Left lung (tissue), 10 donors: ENCODE results near the gene CHMP1A. TPM values are rescaled to one million over a fixed set of nuclear protein-coding genes. Genes with fewer than 3 reads are reported as not detected.

Experiments used
- ATAC-seq: fragments of 200-7000 bp; cut with Tn5 transposase; one replicate; pipeline ENCODE4 v1.9.1; 2020; ENCODE audit warnings: moderate library complexity
- DNase-seq, 4 donors: peaks; one replicate each; pipeline ENCODE4 v3.0.0-alpha.2; 2013 to 2020
- H3K27ac ChIP-seq, 2 donors: fragments of 200-600 bp; sonication (generic) in 1 of 2; one replicate each; pipeline versions ENCODE4 v1.5.0 to v1.8.0; 2020 to 2021
- H3K27me3 ChIP-seq, 2 donors: fragments of 200-600 bp; sonication (generic) in 1 of 2; one replicate each; pipeline versions ENCODE4 v1.5.0 to v1.8.0; 2020 to 2021
- H3K36me3 ChIP-seq, 2 donors: fragments of 200-600 bp; sonication (generic) in 1 of 2; one replicate each; pipeline versions ENCODE4 v1.5.0 to v1.8.0; 2020 to 2021
- H3K4me1 ChIP-seq, 2 donors: fragments of 200-600 bp; one replicate each; pipeline ENCODE4 v1.8.0; 2021
- H3K4me3 ChIP-seq, 2 donors: fragments of 200-600 bp; sonication (generic) in 1 of 2; one replicate each; pipeline versions ENCODE4 v1.5.0 to v1.8.0; 2020 to 2021; ENCODE audit warnings: mild to moderate bottlenecking in 1 of 2
- H3K9me3 ChIP-seq, 2 donors: fragments of 200-600 bp; sonication (generic) in 1 of 2; one replicate each; pipeline versions ENCODE4 v1.5.0 to v1.8.0; 2020 to 2021
- CTCF ChIP-seq, 2 donors: fragments of 200-600 bp; sonication (generic) in 1 of 2; IDR thresholded peaks; one replicate each; pipeline versions ENCODE4 v1.5.0 to v1.8.0; 2021; ENCODE audit warnings: antibody characterized with exemption in 2 of 2
- intact Hi-C, 2 donors: fragments of 100-400 bp; cut with DNase I; formaldehyde crosslinking; loops; one replicate each; pipeline versions ENCODE4 v1.11.2 to v1.14.2; 2022
- polyA plus RNA-seq, 6 donors: library from polyadenylated mRNA; unstranded; fragments of 120-200 nt; gene quantifications; one replicate each; pipeline ENCODE4 v1.2.1, GENCODE V29; 2013; ENCODE audit not compliant: insufficient read length in 6 of 6
- total RNA-seq, 2 donors: library from RNA; stranded (reverse); fragmentation: NEBNext Ultra II Directional; extraction: Animal tissue kit (Norgen Biotek cat#: 25700); gene quantifications; one replicate each; pipeline ENCODE4 v1.2.1, GENCODE V29; 2021
- donor health status: DM: no; HTN: yes; CAD: no.
- donor health status: DM: no; HTN: no; CAD: no.

CHMP1A gene
- total and polyA plus RNA-seq, 8 donors: 60.8 to 91.5 (median 72.5) TPM

- no peaks in the 10 kb centered on the region for H3K4me1 ChIP-seq
- no peaks in the 10 kb centered on the region for H3K9me3 ChIP-seq
- peaks cover 0 to 22% of the 10 kb centered on the region in 2 donors for H3K27me3 ChIP-seq
- intact Hi-C loops: no loop called here
- H3K36me3 ChIP-seq: no peaks in the 10 kb centered on the region
- ATAC-seq: no peak
- H3K4me3 ChIP-seq: no peak overlapping the region
- DNase-seq: no peak
- no peak for TF ChIP-seq CTCF (IDR thresholded peaks at IDR 0.05)
- no peak overlapping the region for H3K27ac ChIP-seq
These were observed 24.4 kb downstream of the CHMP1A start for GRCh38 chr16:89633064-89633631.

DNA sequence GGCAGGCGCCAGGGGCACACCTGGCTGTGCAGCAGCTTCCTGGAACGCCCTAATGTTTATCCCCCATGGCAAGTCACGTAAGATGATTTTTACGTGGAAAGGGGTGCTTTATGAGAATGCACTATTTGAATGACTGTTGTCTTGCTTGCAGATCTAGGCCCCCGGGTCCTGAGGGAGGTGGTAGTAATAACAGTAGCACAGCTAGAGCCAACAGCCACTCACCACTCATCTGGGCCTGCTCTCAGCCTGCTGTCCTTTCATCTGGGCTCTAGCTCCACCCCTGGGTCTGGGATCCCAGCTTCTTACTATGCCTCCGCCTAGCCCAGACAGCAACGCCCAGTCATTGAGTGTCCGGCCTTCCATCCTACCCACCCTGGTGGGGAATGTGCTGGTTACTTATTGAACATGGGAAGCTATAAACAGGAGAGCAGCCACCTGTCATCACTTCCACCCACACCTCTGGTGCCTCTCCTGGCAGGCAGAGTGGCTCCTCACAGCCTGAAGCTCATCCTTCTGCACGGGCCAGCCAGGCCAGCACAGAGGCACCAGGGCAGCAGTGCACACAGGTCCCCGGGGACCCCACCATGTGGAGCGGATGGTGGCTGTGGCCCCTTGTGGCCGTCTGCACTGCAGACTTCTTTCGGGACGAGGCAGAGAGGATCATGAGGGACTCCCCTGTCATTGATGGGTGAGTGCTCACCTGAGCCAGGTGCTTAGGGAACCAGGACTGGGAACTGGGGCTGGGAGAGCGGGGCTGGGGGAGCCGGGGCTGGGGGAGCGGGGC is 27.5 kb downstream of the CHMP1A start:
- Histone ChIP-seq H3K4me3 (no peak overlapping the region), H3K36me3 (no peaks in the 10 kb centered on the region), H3K27ac (no peak overlapping the region), H3K4me1 (no peaks in the 10 kb centered on the region), H3K27me3 (peaks cover 0 to 22% of the 10 kb centered on the region in 2 donors), H3K9me3 (no peaks in the 10 kb centered on the region)
- no peak for DNase-seq
- ATAC-seq: no peak
- intact Hi-C loops: no loop called here
- TF ChIP-seq CTCF (IDR thresholded peaks at IDR 0.05): no peak

DNA sequence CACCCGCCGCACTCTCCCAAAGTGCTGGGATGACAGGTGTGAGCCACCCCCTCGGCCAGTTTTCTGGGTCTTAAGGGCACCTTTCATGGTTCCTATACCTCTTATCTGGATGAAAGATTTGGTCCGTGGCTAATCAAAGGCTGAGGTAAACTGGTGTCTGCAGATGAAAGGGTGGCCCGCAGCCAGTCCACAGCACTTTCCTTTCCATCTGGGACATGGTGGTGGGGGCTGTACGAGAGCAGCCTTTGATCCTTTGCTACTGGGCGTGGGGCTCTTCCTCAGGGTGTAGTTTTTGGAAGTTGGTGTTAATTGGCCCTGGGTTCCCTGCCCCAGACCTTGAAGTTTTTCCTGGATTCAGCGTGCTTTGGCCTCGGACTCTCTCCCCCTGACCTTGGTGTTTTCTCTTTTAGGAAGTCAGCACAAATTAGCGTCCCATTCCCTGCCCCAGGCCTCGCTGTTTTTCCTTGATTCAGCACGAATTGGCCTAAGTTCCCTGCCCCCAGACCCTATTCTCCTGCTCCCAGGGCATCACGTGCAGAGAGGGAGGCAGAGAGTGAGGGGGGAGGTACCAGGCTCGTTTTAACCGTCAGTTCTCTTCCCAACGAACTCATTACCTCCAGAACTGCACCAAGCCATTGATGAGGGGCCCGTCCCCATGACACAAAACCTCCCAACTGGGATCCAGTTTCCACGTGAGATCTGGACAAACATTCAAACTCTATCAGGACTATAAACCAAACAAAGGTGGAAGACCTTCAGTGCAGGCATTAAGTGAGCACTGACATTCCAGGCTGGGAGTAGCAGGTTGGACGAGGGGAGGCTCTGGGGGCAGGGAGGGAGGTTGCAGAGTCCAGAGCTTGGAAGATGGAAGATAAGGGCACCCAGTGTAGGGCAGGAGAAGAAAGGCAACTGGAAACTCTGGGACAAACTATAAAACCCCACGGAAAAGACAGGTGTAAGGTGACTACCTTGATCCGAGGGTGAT is 32.4 kb downstream of the CHMP1A start:
- Histone ChIP-seq H3K4me1 (no peaks in the 10 kb centered on the region), H3K36me3 (no peaks in the 10 kb centered on the region), H3K27ac (no peak overlapping the region), H3K27me3 (no peaks in the 10 kb centered on the region), H3K4me3 (no peak overlapping the region), H3K9me3 (no peaks in the 10 kb centered on the region)
- DNase-seq (no peak), ATAC-seq (no peak)
- intact Hi-C loops: no loop called here
- TF ChIP-seq CTCF (IDR thresholded peaks at IDR 0.05): no peak

- ATAC-seq (no peak), DNase-seq (no peak)
- TF ChIP-seq CTCF (IDR thresholded peaks at IDR 0.05): no peak
- intact Hi-C loops: no loop called here
- Histone ChIP-seq H3K36me3 (no peaks in the 10 kb centered on the region), H3K27me3 (no peaks in the 10 kb centered on the region), H3K9me3 (no peaks in the 10 kb centered on the region), H3K27ac (peak overlapping the region in 1 of 2 donors; percentile 70), H3K4me3 (no peak overlapping the region), H3K4me1 (no peaks in the 10 kb centered on the region)
These were observed 33.8 kb downstream of the CHMP1A start for GRCh38 chr16:89623511-89624261.
